NCI-H446 (cell line): ENCODE data around the gene NSUN4.
"Not testable (repeated sequence)": the region's sequence is repeated elsewhere in the genome, so short reads cannot be mapped to it uniquely, and the experiment has no call there.

Experiments
- DNase-seq, 2 experiments: peaks; one replicate each; lab custom pipeline; 2025; lab: John Stamatoyannopoulos, UW

The NSUN4 gene

DNA sequence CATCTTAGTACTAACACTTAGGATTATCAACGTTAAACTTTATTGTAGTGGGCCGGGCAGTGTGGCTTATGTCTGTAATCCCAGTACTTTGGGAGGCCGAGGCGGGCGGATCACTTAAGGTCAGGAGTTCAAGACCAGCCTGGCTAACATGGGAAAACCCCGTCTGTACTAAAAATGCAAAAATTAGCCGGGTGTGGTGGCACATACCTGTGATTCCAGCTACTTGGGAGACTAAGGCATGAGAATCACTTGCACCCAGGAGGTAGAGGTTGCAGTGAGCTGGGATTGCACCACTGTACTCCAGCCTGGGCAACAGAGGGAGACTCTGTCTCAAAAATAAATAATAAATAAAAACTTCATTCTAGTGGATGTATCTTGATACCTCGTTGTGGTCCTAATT is 25.2 kb downstream of the NSUN4 start:
- DNase-seq = not testable (repeated sequence)

DNA sequence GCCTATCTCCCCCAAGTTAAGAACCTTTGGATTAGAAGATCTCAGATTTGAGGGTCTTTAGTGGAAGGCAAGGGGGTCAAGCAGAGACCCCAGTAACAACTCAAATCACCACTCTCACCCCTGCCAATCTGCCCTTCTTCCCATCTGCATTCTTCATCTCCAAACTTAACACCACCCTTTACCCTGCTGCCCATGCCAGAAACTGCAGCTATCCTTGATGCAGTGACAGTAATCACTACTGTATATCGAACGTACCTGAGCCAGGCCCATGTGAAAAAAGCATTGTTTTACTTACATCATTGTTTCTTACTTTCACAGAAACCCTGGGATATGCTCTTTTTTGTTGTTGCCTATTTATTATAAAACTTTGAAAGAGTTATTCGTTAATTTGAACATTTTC is 26.5 kb downstream of the NSUN4 start:
- no peak for DNase-seq

DNA sequence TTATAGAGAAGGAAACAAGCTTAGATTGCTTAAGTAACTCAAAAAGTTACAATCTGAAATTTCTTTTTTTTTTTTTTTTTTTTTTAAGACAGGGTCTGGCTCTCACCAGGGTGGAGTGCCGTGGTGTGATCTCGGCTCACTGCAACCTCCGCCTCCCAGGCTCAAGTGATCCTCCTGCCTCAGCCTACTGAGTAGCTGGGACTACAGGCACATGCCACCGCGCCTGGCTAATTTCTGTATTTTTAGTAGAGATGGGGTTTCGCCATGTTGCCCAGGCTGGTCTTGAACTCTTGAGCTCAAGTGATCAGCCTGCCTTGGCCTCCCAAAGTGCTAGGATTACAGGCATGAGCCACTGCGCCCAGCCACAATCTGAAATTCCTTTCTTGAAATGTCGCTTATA is 27.1 kb downstream of the NSUN4 start:
- not testable (repeated sequence) for DNase-seq

- DNase-seq = no peak
Observed at GRCh38 chr1:46368791-46369190, 28.2 kb downstream of the NSUN4 start.

- no peak for DNase-seq
Observed at GRCh38 chr1:46369542-46370213, 29.1 kb downstream of the NSUN4 start.

DNA sequence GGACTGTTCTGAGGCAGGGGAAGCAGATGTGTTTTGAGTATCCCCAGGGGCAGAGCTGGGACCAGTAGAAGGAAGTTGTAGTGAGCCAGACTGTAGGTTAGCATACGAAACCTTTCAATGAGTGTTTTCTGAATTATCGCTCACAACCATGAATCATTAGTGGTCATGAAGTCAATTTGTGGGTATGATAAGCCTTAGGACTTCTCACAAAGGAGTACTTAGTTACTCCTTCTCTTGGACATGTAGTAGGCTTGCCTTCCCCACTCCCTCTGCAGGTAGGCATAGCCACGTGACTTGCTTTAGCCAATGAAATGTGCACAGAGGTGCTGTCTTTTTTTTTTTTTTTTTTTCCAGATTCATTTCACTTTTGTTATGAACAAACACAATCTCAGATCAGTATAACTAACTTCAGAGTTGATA is 29.6 kb downstream of the NSUN4 start:
- no peak for DNase-seq

GRCh38 chr1:46372431-46372830 is 31.8 kb downstream of the NSUN4 start:
- DNase-seq = no peak

DNA sequence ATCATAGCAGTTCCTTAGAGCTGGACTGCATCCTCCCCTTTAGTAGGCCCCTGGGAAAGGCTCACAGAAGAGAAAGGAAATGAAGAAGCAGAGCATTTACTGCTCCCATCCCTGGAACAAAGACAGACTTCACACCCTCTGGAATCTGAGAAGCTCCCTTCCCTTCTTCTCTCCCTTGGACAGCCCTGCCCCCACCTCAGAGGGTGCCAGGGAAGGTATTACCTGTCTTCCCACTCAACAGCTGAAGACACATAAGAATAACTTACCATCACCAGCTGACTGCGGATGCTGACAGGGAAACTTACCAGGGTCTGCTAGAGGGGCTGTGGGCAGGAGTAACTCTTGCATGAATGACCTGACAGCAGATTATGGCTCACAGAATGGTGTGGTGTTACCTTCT is 39.4 kb downstream of the NSUN4 start:
- no peak for DNase-seq

DNA sequence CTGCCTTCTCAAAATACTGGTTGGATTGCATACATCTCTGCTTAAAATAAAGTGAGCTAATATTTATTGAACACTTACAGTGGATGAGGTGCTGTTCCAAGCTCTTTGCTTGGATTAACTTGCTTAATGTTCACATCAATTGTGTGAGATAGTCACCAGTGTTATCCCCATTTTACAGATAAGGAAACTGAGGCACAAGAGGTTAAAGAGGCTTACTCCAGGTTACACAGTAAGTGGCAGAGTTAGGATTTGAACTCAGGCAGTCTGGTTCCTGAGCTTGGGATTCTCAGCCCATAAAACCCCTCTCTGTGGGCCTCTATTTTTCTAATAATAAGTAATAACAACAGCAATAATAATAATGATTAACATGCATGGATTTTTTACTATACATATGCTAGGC is 39.9 kb downstream of the NSUN4 start:
- no peak for DNase-seq

DNA sequence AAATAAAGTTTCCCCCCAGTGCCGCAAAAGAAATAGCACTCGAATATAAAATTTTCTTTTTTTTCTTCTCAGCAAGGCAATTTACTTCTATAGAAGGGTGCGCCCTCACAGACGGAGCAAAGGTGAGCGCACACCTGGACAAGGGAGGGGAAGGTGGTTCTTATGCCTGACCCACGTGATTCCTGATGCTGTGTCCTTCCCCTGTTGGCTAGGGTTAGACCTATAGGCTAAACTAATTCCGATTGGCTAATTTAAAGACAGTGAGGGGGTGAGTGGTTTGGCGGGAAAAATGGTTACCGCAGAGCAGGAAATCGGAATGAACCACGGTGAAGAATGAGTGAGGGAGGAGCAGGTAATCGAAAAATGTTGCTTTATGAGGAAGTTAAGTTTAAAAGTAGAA is 52.9 kb downstream of the NSUN4 start:
- DNase-seq = no peak

DNA sequence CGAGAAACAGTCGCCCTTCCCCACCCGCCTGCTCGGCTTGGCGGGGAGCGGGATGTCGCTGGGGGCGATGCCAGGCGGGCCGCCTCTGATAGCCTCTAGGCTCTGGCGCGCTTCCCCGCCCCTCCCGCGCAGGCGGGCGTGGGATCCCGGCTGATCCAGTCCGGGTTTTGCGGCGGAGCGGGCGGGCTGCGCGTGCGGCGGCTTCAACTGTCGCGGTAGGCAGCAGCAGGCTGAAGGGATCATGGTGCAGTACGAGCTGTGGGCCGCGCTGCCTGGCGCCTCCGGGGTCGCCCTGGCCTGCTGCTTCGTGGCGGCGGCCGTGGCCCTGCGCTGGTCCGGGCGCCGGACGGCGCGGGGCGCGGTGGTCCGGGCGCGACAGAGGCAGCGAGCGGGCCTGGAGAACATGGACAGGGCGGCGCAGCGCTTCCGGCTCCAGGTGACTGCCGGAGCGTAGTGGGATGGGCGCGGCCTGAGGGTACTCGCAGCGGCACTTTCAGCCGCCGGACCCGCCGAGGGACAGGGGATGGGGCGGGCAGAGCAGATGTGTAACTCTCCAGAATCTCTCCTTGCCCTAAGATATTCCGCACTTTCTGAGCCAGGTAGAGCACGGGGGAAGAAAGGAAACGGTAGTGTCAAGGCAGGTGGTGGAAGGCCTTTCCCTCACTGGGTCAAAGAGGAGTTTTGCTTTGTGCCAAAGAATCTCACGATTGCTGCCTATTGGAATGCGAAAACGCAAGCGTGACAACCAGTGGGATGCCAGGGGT is 53.7 kb downstream of the NSUN4 start, which contains the start of gene FAAH:
Gene FAAH, plus strand, starts transcription at position 210 of the 764 bp plus-strand sequence. Its CDS starts 32 bp downstream, at position 242.
- no peak for DNase-seq

DNA sequence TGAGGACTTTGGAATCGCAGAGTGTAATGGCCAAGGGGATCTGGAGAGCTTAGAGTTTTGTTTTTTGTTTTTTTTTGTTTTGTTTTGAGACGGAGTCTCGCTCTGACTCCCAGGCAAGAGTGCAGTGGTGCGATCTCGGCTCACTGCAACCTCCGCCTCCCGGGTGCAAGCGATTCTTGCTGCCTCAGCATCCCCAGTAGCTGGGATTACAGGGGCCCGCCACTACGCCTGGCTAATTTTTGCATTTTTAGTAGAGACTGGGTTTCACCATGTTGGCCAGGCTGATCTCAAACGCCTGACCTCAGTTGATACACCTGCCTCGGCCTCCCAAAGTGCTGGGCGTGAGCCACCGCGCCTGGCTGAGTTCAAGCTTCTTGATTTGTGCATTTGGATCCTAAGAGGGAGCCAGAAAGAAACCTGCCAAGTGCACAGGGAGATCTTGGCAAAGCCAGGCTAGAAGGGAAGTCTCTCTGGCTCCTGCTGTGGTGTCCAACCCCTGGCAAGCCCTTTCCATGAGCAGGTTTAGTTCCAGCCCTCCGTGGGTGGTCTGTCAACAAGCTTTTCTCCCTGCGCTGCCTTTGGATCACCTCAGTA is 54.4 kb downstream of the NSUN4 start:
- peak; percentile 80 to 91 for DNase-seq

- no peak for DNase-seq
Observed at GRCh38 chr1:46396441-46397398, 56.1 kb downstream of the NSUN4 start.

DNA sequence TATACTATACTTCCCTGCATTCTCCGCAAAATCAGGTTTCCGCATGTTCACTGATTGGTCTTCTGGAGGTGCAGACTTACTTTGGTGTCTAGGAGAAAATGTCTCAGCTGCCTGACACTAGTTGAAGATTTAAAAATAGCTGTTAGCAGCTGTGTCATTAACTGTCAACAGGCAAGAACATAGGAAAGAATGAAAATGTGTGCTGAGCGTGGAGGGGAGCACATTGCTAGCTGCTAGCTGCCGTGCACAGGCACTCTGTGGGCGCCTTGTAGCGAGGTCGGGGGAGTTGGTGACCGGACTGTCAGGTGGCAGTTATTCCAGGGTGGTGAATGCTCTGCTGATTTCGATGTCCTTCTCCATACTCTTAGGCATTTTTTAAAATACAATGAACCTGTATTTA is 58.7 kb downstream of the NSUN4 start:
- no peak for DNase-seq

- no peak for DNase-seq
Observed at GRCh38 chr1:46400421-46400820, 59.8 kb downstream of the NSUN4 start.

DNA sequence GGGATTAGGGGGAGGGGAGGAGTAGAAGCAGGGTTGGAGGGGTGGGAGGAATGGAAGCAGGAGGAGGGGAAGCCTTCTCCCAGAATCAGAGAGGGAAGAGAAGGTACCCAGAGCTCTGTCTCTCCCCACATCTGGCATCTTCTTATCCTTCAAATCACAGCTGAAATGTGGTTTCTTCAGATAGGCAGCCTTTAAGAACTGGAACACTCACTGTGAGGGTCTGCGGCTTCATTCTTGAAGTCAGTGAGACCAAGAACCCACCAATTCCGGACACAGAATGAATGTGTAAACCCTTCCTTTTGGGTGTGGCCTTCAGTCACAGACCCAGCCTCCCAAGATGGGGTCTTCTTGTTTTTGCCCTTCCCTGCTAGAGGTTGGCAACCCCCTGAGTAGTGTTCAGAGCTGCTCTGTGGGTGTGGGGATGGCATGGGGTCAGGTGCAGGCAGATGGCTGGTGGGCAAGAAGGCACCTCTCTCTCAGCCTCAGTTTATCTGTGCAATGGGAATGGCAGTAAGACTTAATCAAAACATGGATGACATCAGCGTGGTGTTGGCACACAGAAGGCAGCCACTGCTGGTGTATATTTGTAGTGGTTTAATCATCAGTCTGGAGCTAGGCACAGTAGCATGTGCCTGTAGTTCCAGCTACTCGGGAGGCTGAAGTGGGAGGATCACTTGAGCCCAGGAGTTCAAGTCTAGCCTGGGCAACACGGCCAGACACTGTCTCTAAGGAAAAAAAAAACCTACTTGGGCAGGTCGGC is 60.7 kb downstream of the NSUN4 start:
- no peak for DNase-seq

GRCh38 chr1:46401964-46402626 is 61.5 kb downstream of the NSUN4 start:
- peak; percentile 71 to 88 for DNase-seq

GRCh38 chr1:46403916-46404315 is 63.3 kb downstream of the NSUN4 start:
- DNase-seq = no peak

DNA sequence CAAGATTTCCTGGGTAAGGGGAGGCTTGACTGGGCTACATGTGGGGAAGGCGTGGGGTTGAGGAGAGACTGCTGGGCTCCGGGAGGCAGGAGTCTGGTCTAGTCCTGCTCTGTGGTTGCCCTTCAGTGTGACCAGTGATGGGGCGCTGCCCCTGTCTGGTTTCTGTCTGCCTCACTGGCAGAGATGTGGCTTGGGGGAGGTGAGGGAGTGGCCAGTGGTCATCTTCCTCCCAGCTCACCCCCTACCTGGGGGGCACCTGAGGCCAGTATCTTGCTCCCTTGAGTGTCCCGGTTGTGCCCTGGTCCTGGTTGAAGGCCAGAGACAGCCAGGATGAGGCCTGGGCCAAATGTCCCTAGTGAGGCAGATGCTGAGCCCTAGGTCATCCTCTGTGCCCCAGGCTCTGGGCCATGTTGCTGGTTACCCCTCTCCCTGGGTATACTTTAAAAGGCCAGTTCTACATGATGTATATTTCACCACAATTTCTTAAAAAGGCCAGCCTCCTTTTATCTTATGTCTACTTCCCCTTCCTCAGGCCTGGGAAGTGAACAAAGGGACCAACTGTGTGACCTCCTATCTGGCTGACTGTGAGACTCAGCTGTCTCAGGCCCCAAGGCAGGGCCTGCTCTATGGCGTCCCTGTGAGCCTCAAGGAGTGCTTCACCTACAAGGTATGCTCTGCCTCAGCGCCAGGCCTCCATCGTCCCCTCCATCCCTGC is 64.0 kb downstream of the NSUN4 start:
- no peak for DNase-seq

DNA sequence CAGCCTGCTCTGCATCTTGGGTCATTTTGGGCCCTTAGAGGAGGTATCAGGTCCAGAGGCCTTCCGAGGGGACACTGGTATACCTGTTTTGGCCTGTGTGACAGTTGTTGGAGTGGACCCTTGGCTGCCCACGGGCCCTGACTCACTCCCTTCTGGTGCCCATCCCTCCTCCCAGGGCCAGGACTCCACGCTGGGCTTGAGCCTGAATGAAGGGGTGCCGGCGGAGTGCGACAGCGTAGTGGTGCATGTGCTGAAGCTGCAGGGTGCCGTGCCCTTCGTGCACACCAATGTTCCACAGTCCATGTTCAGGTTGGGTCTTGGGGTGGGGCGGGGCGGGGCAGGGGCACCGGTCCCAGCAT is 64.6 kb downstream of the NSUN4 start:
- DNase-seq = no peak
